GM19395 (cell line): ENCODE measurements around the gene KRT78.
"Not testable (repeated sequence)": the region's sequence is repeated elsewhere in the genome, so short reads cannot be mapped to it uniquely, and the experiment has no call there.

ENCODE experiments used
- ATAC-seq: cut with Tn5 transposase; IDR thresholded peaks from one replicate; pipeline ENCODE4 v1.9.1; 2021; ENCODE audit warnings: mild to moderate bottlenecking, moderate library complexity; ENCODE audit not compliant: unreplicated experiment

Gene KRT78, protein sequence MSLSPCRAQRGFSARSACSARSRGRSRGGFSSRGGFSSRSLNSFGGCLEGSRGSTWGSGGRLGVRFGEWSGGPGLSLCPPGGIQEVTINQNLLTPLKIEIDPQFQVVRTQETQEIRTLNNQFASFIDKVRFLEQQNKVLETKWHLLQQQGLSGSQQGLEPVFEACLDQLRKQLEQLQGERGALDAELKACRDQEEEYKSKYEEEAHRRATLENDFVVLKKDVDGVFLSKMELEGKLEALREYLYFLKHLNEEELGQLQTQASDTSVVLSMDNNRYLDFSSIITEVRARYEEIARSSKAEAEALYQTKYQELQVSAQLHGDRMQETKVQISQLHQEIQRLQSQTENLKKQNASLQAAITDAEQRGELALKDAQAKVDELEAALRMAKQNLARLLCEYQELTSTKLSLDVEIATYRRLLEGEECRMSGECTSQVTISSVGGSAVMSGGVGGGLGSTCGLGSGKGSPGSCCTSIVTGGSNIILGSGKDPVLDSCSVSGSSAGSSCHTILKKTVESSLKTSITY

DNA sequence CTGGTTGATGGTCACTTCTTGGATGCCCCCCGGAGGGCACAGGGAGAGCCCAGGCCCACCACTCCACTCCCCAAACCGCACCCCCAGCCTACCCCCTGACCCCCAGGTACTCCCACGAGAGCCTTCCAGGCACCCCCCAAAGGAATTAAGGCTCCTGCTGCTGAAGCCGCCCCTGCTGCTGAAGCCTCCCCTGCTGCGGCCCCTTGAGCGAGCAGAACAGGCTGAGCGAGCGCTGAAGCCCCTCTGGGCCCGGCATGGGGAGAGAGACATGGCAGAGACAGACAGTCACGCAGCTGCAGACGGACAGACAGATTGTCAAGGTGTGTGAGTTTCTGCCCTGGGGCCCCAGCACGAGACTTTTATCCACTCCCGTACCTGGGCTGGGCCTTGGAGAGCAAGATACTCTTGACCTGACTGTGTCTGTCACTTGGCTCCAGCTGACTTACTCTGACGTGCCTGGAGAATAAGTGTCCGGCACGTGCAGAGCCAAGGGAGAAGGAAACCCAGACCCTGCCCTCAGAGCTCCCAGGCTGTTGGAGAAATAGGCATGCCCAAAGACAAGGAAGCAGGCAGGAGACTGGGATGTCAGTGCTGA lies at the start of gene KRT78:
TSS of gene KRT78 (minus strand) at position 334 of the 595 bp plus-strand sequence. CDS start at position 270, 64 bp downstream.
- no peak for ATAC-seq

DNA sequence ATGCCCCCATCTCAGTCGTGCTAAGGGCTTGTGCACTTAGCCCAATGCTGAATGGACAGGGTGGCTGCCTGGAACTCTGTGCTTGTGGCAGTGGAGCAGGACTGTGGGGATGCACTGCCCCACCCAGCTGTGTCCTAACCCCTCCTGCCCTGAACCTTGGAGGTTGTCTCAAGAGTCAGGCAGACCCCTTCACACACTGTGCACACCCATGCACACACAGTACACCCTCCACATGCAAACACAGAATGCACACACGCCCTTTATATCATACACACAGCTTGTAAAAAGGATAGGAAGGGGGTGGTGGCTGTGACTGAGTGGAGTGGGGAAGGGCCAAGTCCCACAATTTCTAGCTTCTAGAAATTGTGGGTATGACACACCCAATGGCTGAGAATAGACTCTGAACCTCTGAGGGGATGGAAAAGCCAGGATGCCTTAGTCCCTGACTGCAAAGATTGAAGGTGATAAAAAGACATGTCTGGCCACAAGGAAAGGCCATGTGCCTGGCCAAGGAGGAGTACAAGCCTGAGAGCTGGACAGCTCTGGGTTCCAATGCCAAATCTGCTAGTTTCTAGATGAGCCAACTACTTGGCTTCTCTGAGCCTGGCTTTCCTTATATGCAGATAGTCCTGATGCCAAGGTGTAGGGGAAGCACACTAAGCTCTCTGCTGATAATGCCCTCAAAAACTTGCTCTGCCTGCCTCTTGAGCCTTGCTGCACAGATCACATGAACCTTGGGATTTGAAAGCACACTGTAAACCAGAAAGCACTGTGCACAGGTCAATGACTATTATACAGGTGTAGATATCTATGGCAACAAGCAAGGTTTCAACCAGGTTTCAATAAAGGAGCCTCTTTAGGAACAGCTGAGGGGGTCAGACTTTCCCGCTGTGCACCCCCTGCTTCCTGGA lies 47.7 kb upstream of the KRT78 start:
- ATAC-seq = no peak

DNA sequence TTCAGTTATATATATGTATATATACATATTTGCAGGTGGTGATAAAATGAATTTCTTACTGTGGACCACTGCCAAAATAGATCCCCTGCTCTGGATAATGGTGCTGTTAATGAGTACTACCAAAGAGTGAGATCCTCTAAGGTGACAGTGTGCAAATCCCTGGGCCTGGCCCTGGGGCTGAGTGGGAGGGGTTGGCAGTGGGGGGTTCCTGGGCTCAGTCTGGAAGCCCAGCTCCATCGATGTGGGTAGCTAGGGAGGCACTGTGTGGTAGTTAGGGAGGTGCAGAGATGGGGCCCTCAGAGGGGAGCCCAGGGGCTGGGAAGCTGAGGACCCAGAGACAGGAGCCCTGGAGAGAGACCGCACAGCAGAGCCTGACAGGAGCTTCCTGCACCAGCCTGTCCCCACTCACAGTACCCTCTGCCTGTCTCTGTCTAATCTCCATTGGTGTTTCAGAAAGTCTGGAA lies 47.0 kb upstream of the KRT78 start:
- no peak for ATAC-seq

DNA sequence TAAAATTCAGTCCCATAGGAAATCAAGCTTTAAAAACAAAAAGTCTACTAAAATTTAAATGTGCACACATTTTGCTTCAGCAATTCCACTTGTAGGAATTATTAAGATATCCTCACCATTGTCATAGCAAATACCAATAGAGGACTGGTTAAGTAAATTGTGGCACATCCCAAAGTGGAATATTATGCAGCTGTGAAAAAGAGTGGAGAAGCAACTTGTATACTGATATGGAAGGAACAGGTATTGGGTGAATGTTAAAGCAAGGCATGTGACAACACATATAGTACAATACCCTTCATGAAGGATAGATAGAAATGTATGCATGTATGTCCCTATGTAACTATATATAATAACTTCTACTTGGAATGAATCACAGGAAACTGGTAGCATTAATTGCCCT lies 44.2 kb upstream of the KRT78 start:
- ATAC-seq = no peak

DNA sequence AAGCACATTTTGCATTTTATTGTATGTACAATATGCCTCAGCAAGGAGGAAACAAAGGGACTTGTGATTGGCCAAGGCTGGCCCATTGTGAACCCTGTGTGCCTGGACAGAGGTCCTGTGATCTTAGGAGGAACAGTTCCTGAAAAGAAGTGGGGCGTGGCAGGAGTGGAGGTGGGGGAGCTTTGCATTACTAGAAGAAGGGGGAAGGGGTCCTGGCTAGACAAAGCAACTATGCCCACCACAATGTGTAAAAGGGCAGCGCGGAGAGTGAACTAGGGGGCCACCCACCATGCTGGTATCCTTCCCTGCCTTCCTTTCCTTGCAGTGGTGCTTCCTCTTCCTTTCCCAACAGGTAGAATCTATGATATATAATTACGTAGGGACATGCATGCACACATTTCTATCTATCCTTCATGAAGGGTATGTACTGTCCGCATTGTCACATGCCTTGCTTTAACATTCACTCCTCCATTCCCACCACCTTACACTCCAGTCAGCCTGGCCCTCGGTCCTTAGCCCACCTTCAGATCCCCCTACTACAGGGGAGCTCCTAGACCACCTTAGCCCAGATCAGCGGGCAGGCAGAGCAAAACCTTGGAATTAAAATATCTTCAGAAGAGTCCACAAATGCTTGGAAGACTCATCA lies 43.5 kb upstream of the KRT78 start:
- no peak for ATAC-seq

DNA sequence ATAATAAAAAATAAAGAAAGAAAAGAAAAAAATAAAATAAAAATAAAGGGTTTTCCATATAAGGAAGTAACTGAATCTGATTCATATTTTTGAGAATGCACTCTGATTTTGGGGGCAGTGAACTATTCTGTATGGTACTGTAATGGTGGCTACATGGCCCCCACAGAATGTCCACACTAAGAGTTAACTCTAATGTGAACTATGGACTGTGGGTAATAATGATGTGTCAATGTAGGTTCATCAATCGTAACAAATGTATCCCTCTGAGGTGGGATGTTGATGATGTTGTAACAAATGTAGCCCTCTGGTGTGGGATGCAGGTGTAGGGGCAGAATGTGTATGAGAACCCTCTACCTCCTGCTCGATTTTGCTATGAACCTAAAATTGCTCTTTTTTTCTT lies 42.2 kb upstream of the KRT78 start:
- no peak for ATAC-seq

DNA sequence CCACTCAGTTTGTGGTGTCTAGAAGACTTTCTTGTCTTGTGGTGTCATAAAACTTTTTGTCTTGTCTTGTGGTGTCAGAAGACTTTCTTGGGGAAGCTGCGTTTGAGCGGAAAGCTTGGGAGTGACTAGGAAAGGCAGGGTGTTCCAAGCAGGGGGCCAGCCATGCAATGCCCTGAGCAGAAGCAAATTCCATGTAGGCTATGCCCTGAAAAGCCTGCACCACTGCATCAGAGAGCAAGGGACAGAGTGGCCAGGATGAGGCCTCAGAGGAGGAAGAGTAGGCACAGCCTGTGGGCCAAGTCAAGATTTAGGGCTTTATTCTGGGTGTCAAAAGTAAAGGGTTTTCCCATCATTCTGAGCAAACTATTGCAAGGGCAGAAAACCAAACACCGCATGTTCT lies 41.6 kb upstream of the KRT78 start:
- no peak for ATAC-seq

DNA sequence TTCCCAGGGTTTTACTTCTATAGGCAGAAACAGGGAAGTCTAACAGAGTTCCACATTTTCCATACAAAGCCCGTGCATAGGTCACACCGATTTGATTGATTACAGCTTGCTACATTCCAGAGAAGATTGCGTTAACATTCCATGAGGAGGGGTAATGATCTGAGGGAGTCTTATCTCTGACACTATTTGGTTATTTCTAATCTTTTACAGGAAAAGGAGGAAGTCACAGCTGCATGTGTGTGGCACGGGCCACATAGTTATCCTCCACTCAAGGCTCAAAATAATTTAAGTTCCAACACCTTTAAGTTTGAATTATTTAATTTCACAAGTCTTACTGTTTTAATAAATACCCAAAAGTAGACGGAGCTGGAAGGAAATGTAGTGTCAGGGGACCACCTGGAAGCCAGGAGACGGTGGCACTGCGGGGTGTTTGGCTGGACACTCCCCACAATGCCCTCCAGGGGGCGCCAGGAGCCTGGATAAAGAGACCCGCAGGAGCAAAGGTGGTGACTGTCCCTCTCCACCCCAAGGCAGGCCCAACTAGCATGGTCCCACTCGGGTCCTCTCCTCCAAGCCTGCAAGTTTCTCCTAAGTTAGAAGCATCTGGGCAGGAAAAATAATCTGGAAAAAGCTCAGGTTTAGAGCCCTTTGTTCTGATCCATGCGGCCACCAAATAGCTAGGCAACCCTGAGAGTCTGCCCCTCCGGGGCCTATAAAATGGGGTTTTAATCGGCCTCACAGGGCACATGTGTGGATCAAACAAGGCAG lies 35.9 kb upstream of the KRT78 start:
- ATAC-seq = no peak

DNA sequence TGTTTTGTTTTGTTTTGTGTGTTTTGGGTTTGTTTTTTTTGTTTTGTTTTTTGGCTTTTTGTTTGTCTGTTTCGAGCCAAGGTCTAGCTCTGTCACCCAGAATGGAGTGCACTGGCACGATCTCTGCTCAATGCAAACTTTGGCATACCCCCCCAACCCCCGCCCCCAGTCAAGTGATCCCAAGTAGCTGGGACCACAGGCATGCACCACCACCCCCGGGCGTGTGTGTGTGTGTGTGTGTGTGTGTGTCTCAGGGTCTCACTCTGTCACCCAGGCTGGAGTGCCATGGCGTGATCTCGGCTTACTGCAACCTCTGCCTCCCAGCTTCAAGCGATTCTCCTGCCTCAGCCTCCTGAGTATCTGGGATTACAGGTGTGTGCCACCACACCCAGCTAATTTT lies 31.7 kb upstream of the KRT78 start:
- not testable (repeated sequence) for ATAC-seq

DNA sequence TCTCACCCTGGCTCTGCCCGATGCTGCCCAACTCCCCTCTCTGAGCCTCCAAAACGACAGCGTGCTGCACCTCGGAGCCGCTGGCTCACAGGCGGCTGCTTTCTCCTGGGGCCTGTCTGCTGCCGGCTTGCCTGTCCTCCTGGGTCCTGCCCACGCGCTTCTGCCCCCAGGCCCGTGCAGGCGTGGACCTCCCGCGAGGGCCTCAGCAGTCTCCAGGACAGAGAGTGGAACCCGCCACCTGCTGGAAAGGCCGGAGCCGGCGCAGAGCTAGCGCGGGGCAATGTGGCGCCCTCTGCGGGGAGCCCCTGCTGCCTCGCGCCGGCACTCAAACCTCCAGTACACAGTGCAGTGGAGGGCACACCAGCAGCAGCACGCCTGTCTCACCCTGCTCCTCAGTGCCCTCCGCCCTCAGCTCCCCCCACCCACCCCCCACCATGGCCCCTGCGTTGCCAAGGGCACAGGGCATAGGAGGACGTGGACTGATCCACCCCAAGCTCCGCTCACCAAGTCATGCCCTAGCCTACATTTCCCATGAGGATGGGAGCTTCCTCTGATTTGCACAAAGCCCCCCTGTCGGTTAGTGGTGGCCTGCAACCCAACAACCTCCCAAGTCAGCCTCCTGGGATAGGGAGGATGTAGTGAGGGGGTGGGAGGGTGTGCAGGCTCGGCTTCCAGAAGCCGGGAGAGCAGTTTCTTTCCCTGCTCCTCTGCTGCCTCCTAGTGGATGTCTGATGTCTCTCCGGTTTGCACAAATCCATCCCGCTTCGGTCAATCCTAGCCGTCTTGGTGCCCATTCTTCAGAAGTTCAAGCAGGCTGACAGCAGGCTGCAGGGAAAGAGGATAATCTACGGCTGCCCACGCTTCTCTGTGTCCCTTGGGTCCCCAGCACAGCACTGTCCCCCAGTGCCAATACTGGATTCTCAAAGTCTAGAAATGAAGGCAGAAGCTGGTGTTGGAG lies 30.9 kb upstream of the KRT78 start:
- no peak for ATAC-seq

DNA sequence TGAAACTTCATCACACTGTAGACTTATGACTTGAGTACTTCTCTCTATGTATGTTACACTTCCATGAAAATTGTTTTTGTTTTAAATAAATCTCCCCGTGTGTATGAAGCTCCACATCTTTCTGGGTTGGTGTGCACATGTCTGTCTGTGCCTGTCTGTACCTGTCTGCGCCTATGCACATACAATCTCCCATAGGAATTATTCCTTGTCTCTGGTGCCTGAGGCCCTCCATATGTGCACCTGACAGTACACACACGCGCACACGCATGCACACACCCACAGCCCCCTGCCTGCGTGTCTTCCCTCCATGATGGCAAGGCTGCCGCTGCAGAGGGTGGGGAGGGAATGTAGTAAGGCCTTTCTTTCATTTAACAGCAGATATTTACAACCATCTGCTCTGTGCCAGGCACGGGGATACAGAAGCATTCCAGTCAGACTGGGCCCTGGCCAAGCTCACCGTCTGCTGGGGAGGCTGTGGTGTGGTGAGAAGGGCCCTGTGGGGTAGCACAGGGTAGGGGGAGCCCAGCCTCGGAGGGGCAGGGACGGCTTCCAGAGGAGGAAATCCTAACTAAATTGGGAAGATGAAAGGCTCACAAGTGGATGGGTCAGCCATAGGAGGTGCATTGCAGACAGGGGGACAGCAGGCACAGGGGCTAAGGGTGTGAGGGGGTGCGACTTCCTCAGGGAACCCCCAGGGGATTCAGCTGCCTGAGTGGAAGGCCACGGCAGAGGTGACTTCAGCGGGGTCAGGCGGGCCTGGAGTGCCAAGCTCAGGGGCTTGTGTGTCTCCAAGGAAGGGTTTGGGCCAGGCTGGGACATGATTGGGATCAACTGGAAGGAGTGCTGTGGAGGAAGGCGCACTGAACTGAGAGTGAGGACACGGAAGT lies 30.0 kb upstream of the KRT78 start:
- no peak for ATAC-seq

DNA sequence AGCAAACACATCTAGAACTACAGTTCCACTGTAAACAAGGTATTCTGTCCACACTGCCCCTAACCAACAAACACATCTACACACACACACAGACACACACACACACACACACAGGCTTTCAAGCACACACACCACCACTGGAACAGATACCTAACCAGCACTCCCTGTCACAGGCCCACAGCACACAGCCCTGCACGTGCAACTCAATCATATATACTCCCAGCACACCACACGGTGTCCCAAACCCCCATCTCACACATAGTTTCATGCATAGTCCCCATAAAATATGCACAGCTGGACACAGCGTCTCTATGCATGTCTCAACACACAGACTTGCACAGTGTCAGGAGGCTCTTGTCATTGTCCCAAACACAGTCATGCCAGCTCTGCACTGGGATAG lies 28.4 kb upstream of the KRT78 start:
- no peak for ATAC-seq

DNA sequence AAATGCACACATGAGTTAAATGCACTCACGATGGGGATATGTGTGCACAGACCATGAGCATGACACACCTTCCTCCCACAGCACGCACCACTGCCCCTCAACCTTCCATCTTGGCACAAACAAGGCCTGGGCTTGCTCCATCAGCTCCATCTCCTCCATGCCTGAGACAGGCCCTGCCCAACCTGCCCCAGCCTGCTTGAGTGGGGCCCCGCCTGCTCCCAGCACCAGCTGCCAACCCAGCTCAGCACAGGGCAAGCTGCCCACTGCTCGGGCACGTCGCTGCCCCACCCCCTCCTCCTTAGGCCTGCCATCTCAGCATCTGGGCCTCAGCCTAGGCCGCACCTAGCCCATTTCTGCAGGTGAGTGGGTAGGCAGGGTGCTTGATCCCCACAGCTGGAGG lies 27.6 kb upstream of the KRT78 start:
- no peak for ATAC-seq

DNA sequence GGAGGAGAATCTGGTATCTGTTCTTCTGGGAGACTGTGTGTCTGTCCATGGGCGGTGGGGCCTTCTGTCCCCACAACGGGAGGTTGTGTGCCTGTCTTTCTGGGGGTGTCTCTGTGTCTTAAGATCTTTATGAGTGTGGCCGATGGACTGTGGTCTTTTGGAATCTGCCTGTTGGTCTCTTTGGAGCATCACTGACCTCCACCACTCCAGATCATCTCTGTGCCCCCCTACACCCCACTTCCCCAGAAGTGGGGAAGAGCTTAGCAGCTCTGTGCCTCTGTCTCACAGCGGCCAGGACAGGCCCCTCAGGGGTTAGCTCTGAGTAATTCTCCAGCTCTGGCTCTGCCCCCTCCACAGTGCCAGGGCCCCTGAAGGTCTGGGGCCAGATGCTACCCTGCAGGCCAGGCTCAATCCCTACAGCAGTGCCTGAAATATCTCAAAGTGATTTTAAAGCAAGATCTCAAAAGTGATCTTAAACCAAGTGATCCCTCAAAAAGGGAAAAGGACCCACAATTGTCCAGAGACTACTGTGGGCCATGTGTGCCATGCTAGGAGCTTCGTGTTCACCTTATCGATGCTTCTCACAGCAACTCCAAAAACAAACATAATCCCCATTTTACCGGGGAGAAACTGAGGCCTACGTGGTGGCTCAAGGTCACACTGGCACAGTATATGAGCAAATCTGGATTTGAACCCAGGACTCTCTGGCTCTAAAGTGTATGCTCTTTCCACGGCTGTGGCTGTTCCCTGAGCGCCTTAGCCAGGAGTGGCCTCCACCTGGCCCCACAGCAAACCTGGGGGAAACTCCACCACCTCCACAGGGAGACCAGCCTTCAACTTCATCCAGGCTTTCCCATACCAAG lies 26.0 kb upstream of the KRT78 start:
- ATAC-seq = no peak

DNA sequence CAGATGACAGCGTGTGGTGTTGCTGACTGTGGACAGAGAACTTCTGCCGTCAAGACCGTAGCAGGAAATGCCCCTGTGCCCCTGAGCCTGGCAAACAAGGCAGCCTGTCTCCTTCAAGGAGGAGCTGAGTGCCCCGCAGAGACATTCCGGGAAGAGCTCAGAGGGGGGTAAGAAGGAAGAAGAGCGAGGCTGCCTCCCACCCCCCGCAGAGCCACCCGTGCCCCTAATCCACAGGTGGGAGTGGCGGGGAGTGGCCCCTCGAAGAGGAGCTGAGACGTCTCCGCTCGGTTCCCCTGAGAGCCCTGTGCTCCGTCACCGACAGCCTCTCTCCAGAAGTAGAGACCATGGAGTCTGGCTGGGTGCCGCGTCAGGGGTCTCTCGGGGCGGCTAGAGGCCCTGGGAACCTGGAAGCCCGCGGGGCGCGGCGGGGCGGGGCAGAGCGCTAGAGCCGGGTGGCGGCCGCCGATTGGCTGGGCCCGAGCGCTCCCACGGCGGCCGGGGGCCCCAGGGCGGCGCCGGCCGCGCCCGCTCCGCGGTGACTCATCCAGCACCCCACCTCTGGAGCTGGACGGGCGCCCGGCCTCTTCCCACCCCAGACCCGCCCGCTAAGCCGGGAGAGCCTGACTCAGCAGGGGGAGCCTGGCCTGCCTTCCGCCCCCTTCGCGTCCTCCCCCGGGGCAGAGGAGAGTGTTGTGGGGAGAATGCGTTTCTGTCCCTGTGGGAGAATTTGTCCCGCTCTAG lies 25.2 kb upstream of the KRT78 start:
- ATAC-seq = no peak

DNA sequence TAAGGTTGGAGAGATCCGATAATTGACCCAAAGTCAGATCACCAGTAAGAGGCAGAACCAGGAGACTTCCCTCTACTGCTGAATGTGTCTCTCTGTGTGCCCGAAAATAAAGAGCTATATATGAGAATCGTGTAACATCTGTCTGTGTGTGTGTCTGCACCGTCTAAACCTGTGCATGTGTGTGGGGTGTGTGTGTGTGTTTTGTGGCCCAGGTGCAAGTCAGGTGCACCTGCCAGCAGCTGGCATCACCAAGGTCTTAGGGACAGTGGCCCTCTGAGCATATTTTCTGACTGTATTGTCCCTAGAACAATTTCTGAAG lies 24.7 kb upstream of the KRT78 start:
- ATAC-seq = no peak
